ENCODE data around the gene VPREB3. TPM values are rescaled to one million over a fixed set of nuclear protein-coding genes. Genes with fewer than 3 reads are reported as not detected.

Gene VPREB3
- total RNA-seq, 1 experiment from 2014 or later = not detected

- H3K9me3 Mint-ChIP-seq (ENCODE audit: low read depth, unreplicated experiment) = no peaks in the 10 kb centered on the region
- CTCF ChIA-PET = interaction anchor here (0.6 kb wide), 1 partner anchor 915 kb away, joined by 5 read pairs; no protein-coding TSS in a partner anchor
- BruUV-seq (replicated peaks) = no TSS peak
- no peaks in the 10 kb centered on the region for H3K27me3 Mint-ChIP-seq (ENCODE audit: unreplicated experiment)
- H3K4me3 Mint-ChIP-seq (ENCODE audit: low read depth, unreplicated experiment) = no peak overlapping the region
- peaks cover 29% of the 10 kb centered on the region for H3K4me1 Mint-ChIP-seq (ENCODE audit: low read depth, unreplicated experiment)
- TF ChIP-seq, protein P1, sequence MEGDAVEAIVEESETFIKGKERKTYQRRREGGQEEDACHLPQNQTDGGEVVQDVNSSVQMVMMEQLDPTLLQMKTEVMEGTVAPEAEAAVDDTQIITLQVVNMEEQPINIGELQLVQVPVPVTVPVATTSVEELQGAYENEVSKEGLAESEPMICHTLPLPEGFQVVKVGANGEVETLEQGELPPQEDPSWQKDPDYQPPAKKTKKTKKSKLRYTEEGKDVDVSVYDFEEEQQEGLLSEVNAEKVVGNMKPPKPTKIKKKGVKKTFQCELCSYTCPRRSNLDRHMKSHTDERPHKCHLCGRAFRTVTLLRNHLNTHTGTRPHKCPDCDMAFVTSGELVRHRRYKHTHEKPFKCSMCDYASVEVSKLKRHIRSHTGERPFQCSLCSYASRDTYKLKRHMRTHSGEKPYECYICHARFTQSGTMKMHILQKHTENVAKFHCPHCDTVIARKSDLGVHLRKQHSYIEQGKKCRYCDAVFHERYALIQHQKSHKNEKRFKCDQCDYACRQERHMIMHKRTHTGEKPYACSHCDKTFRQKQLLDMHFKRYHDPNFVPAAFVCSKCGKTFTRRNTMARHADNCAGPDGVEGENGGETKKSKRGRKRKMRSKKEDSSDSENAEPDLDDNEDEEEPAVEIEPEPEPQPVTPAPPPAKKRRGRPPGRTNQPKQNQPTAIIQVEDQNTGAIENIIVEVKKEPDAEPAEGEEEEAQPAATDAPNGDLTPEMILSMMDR (IDR thresholded peaks at IDR 0.05; ENCODE audit: unreplicated experiment) = no peak
- no peak for DNase-seq
- no peak overlapping the region for H3K27ac Mint-ChIP-seq (ENCODE audit: unreplicated experiment)
- intact Hi-C loops (cut with micrococcal nuclease; ENCODE audit: unreplicated experiment) = loop anchor here (10.0 kb wide), 1 partner anchor 54 kb away; the partner anchor contains the start of gene DERL3
- H3K36me3 Mint-ChIP-seq (ENCODE audit: insufficient read depth, unreplicated experiment) = peaks cover 4% of the 10 kb centered on the region
These were observed 26.8 kb upstream of the VPREB3 start for GRCh38 chr22:23781065-23781464.

GRCh38 chr22:23780146-23780748, 26.0 kb upstream of the VPREB3 start:
- Mint-ChIP-seq H3K4me1 (ENCODE audit: low read depth, unreplicated experiment) (peaks cover 29% of the 10 kb centered on the region), H3K27ac (ENCODE audit: unreplicated experiment) (no peak overlapping the region), H3K27me3 (ENCODE audit: unreplicated experiment) (no peaks in the 10 kb centered on the region), H3K4me3 (ENCODE audit: low read depth, unreplicated experiment) (no peak overlapping the region), H3K36me3 (ENCODE audit: insufficient read depth, unreplicated experiment) (peaks cover 4% of the 10 kb centered on the region), H3K9me3 (ENCODE audit: low read depth, unreplicated experiment) (no peaks in the 10 kb centered on the region)
- CTCF ChIA-PET = no interaction called here
- TF ChIP-seq, protein P1 (IDR thresholded peaks at IDR 0.05; ENCODE audit: unreplicated experiment) = no peak
- DNase-seq = no peak
- intact Hi-C loops (cut with micrococcal nuclease; ENCODE audit: unreplicated experiment) = loop anchor here (10.0 kb wide), 1 partner anchor 55 kb away; the partner anchor contains the start of gene DERL3
- no TSS peak for BruUV-seq (replicated peaks)

- intact Hi-C loops (cut with micrococcal nuclease; ENCODE audit: unreplicated experiment) = loop anchor here (10.0 kb wide), 1 partner anchor 55 kb away; the partner anchor contains the start of gene DERL3
- no peak for DNase-seq
- CTCF ChIA-PET = no interaction called here
- no TSS peak for BruUV-seq (replicated peaks)
- Mint-ChIP-seq H3K9me3 (ENCODE audit: low read depth, unreplicated experiment) (no peaks in the 10 kb centered on the region), H3K4me3 (ENCODE audit: low read depth, unreplicated experiment) (no peak overlapping the region), H3K27ac (ENCODE audit: unreplicated experiment) (no peak overlapping the region), H3K27me3 (ENCODE audit: unreplicated experiment) (peaks cover 4% of the 10 kb centered on the region), H3K4me1 (ENCODE audit: low read depth, unreplicated experiment) (peaks cover 30% of the 10 kb centered on the region), H3K36me3 (ENCODE audit: insufficient read depth, unreplicated experiment) (peaks cover 4% of the 10 kb centered on the region)
- TF ChIP-seq, protein P1 (IDR thresholded peaks at IDR 0.05; ENCODE audit: unreplicated experiment) = no peak
These were observed 25.5 kb upstream of the VPREB3 start for GRCh38 chr22:23779731-23780130.

DNA sequence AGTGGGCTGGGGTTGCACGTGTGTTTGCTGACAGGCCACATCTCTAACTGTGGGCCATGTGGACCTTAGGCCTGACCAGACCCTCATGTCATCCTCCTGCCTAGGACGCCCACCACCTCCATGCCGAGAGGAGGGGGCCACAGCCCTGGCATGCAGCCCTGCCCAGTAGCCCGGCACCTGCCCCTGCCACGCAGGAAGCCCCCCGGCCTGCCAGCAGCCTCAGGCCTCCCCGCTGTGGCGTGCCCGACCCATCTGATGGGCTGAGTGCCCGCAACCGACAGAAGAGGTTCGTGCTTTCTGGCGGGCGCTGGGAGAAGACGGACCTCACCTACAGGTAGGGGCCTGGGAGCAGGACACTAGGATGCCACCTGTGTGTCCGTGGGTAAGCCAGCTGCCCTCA, 24.9 kb upstream of the VPREB3 start:
- no peak for DNase-seq
- no peak overlapping the region for H3K27ac Mint-ChIP-seq (ENCODE audit: unreplicated experiment)
- CTCF ChIA-PET = no interaction called here
- H3K36me3 Mint-ChIP-seq (ENCODE audit: insufficient read depth, unreplicated experiment) = peaks cover 4% of the 10 kb centered on the region
- TF ChIP-seq, protein P1 (IDR thresholded peaks at IDR 0.05; ENCODE audit: unreplicated experiment) = no peak
- intact Hi-C loops (cut with micrococcal nuclease; ENCODE audit: unreplicated experiment) = no loop called here
- BruUV-seq (replicated peaks) = no TSS peak
- H3K27me3 Mint-ChIP-seq (ENCODE audit: unreplicated experiment) = peaks cover 11% of the 10 kb centered on the region
- H3K9me3 Mint-ChIP-seq (ENCODE audit: low read depth, unreplicated experiment) = no peaks in the 10 kb centered on the region
- H3K4me3 Mint-ChIP-seq (ENCODE audit: low read depth, unreplicated experiment) = no peak overlapping the region
- peaks cover 30% of the 10 kb centered on the region for H3K4me1 Mint-ChIP-seq (ENCODE audit: low read depth, unreplicated experiment)

All from Calu3 (cell line).